Lung (tissue), 12 donors: ENCODE measurements around the gene PDHX. TPM values are rescaled to one million over a fixed set of nuclear protein-coding genes. Genes with fewer than 3 reads are reported as not detected.
A peak's percentile ranks its signal among the peaks of the same experiment; 100 is the strongest.

Experiments
- ATAC-seq: fragments of 200-7000 bp; cut with Tn5 transposase; one replicate; pipeline ENCODE4 v1.9.1; 2020; ENCODE audit warnings: moderate number of reproducible peaks; ENCODE audit not compliant: insufficient read depth, low FRiP score
- DNase-seq, 3 donors: peaks; one replicate each; pipeline ENCODE4 v3.0.0-alpha.2; 2013 to 2017
- H3K27ac ChIP-seq, 2 donors: one replicate each; pipeline ENCODE4 v1.5.1; 2013; ENCODE audit warnings: mild to moderate bottlenecking in 2 of 2, moderate library complexity in 2 of 2, control low read depth in 1 of 2, inconsistent platforms in 1 of 2, low read depth in 1 of 2, low read length in 1 of 2
- H3K27me3 ChIP-seq, 3 donors: one replicate each; pipeline ENCODE4 v1.5.1; 2013; ENCODE audit warnings: low read length in 2 of 3; ENCODE audit not compliant: control insufficient read depth in 3 of 3, insufficient read depth in 3 of 3
- H3K36me3 ChIP-seq, 4 donors: one replicate each; pipeline ENCODE4 v1.5.1; 2013; ENCODE audit warnings: low read length in 4 of 4, mild to moderate bottlenecking in 1 of 4, moderate library complexity in 1 of 4; ENCODE audit not compliant: control insufficient read depth in 4 of 4, insufficient read depth in 4 of 4
- H3K4me1 ChIP-seq, 5 donors: one replicate each; pipeline ENCODE4 v1.5.1; 2013; ENCODE audit warnings: low read length in 5 of 5, mild to moderate bottlenecking in 2 of 5, moderate library complexity in 1 of 5; ENCODE audit not compliant: control insufficient read depth in 5 of 5, insufficient read depth in 5 of 5
- H3K4me3 ChIP-seq: one replicate; pipeline ENCODE4 v1.5.1; 2013; ENCODE audit warnings: mild to moderate bottlenecking, control low read depth, moderate library complexity
- H3K9ac ChIP-seq, 2 donors: one replicate each; pipeline ENCODE4 v1.5.1; 2013; ENCODE audit warnings: low read length in 2 of 2, control low read depth in 1 of 2; ENCODE audit not compliant: insufficient read depth in 1 of 2
- H3K9me3 ChIP-seq, 4 donors: one replicate each; pipeline ENCODE4 v1.5.1; 2013; ENCODE audit warnings: low read length in 3 of 4, mild to moderate bottlenecking in 1 of 4, moderate library complexity in 1 of 4; ENCODE audit not compliant: control insufficient read depth in 4 of 4, insufficient read depth in 3 of 4
- whole genome bisulfite sequencing, 2 donors: extraction: QIAGEN DNeasy Blood & Tissue Kit; methylation state at CpG; one replicate each; pipeline ENCODE4 v1.1.7; 2013; 5-methylcytosine and 5-hydroxymethylcytosine counted together
- polyA plus RNA-seq, 2 donors: library from polyadenylated mRNA; stranded (reverse); fragments of 200-250 nt; gene quantifications; one replicate each; pipeline ENCODE4 v1.2.1, GENCODE V29; 2013
- total RNA-seq, 2 donors: library from RNA; depleted of rRNA in 1 of 2; stranded (reverse); fragments of >200 nt in 1 of 2; gene quantifications; one replicate each; pipeline ENCODE4 v1.2.1, GENCODE V29; 2014 to 2021
- TF ChIP-seq, protein P1 (sequence below): IDR thresholded peaks from 2 replicates; pipeline ENCODE4 v1.5.1; 2012; ENCODE audit warnings: mild to moderate bottlenecking; ENCODE audit errors: control extremely low read depth, extremely low read depth
- donor health status: control.
- donor health status: control.
- donor health status: Bipolar disorder and iron deficiency.
- donor health status: healthy.
- donor health status: DM: yes; HTN: yes; CAD: no.

The PDHX gene
- total and polyA plus RNA-seq, 4 donors, result 18.5 to 37.5 (median 23.8) TPM

DNA sequence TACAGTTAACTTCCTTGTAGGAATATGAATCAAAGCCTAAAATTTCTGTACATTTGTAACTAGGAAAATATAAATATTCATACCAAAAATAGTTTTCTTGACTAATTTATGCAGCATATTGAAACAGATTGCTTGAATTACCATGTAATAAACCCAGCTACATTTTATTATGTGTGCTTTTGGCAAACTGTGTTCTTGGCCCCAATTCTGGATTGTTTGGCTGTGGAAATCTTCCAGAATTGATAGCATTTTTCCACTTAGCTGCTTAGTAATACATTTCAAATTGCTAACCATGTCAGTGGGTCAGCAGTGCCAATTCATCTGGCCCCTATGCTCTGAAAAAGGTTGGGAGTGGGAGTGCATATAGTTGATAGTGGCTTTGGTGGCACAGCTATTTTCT is 32.3 kb downstream of the PDHX start:
- DNase-seq (peak; percentile 50 to 87 (median 87)), ATAC-seq (no peak)
- Histone ChIP-seq H3K9me3 (peaks cover 0 to 2% (median 0%) of the 10 kb centered on the region in 4 donors), H3K4me1 (peaks cover 0 to 9% (median 5%) of the 10 kb centered on the region in 5 donors), H3K27me3 (no peaks in the 10 kb centered on the region), H3K9ac (no peak overlapping the region), H3K4me3 (no peak overlapping the region), H3K36me3 (peaks cover 0 to 4% (median 0%) of the 10 kb centered on the region in 4 donors), H3K27ac (no peak overlapping the region)
- TF ChIP-seq, protein P1, sequence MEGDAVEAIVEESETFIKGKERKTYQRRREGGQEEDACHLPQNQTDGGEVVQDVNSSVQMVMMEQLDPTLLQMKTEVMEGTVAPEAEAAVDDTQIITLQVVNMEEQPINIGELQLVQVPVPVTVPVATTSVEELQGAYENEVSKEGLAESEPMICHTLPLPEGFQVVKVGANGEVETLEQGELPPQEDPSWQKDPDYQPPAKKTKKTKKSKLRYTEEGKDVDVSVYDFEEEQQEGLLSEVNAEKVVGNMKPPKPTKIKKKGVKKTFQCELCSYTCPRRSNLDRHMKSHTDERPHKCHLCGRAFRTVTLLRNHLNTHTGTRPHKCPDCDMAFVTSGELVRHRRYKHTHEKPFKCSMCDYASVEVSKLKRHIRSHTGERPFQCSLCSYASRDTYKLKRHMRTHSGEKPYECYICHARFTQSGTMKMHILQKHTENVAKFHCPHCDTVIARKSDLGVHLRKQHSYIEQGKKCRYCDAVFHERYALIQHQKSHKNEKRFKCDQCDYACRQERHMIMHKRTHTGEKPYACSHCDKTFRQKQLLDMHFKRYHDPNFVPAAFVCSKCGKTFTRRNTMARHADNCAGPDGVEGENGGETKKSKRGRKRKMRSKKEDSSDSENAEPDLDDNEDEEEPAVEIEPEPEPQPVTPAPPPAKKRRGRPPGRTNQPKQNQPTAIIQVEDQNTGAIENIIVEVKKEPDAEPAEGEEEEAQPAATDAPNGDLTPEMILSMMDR, result no peak

DNA sequence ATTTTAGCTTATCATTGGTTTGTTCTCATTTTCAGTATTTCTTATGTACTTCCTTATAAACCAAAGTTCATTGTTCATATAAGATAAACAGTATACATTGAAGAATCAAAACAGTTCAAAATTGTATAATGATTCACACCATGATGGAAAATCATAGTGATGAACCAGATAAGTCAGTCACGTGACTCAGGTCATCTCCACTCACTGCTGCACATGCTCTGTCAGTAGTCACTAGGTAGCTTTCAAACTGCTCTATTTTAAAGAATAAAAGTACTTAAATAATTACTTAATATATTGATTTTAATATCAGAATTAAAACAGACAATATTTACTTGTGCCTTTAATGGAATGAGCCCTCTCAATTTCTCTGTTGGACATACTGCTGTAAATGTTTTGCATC is 37.5 kb downstream of the PDHX start:
- no peaks in the 10 kb centered on the region for H3K27me3 ChIP-seq
- 70 to 87% methylated on average over 1 of the region's 1 CpG for WGBS, 2 donors
- no peaks in the 10 kb centered on the region for H3K9me3 ChIP-seq
- TF ChIP-seq, protein P1, result no peak
- H3K4me1 ChIP-seq, result peaks cover 0 to 4% (median under 1%) of the 10 kb centered on the region in 5 donors
- peaks cover 0 to 7% (median 2%) of the 10 kb centered on the region in 4 donors for H3K36me3 ChIP-seq
- ATAC-seq, result no peak
- DNase-seq, result no peak
- no peak overlapping the region for H3K4me3 ChIP-seq
- no peak overlapping the region for H3K9ac ChIP-seq
- no peak overlapping the region for H3K27ac ChIP-seq

DNA sequence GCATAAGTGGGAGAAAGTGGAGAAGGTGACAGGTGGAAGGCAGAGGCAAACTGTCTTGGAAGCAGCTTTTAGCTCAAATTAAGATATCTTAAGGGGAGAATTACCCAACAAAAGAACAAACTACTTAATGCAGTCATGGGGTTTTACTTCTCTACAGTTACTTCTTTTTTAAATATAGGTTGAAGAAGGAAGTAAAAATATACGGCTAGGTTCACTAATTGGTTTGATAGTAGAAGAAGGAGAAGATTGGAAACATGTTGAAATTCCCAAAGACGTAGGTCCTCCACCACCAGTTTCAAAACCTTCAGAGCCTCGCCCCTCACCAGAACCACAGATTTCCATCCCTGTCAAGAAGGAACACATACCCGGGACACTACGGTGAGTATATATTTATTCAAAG is 40.8 kb downstream of the PDHX start:
- H3K27me3 ChIP-seq, result no peaks in the 10 kb centered on the region
- DNase-seq (no peak), ATAC-seq (no peak)
- H3K9ac ChIP-seq, result no peak overlapping the region
- H3K9me3 ChIP-seq, result no peaks in the 10 kb centered on the region
- WGBS, 2 donors, result 54 to 80% methylated on average over 5 of the region's 5 CpGs
- no peak overlapping the region for H3K27ac ChIP-seq
- H3K4me1 ChIP-seq, result peaks cover 0 to 4% (median 0%) of the 10 kb centered on the region in 5 donors
- TF ChIP-seq, protein P1, result no peak
- H3K4me3 ChIP-seq, result no peak overlapping the region
- H3K36me3 ChIP-seq, result peaks cover 0 to 10% (median 2%) of the 10 kb centered on the region in 4 donors

DNA sequence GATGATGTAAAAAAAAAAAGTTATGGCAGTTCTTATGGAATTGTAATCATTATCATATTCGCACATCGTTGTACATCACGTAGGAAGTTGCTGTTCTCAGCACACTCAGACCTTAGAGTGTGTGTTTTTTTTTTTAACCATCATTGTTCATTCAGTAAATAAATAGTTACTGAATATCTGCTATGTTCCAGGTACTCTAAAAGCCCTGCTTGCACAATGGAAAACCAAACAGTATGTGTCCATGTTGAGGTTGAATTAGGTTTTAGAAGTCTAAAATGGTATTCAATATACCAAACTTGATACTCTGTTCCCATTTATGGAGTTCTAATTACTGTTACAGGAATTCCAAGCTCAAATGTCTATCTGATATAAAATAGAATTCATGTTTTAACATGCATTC is 41.2 kb downstream of the PDHX start:
- 88 to 91% methylated on average over 3 of the region's 3 CpGs for WGBS, 2 donors
- ATAC-seq (no peak), DNase-seq (no peak)
- no peak overlapping the region for H3K4me3 ChIP-seq
- H3K36me3 ChIP-seq, result peaks cover 0 to 10% (median 2%) of the 10 kb centered on the region in 4 donors
- H3K9ac ChIP-seq, result no peak overlapping the region
- peaks cover 0 to 4% (median 0%) of the 10 kb centered on the region in 5 donors for H3K4me1 ChIP-seq
- no peak overlapping the region for H3K27ac ChIP-seq
- H3K9me3 ChIP-seq, result no peaks in the 10 kb centered on the region
- TF ChIP-seq, protein P1, result no peak
- H3K27me3 ChIP-seq, result no peaks in the 10 kb centered on the region
